Duodenal mucosa (tissue), 2 donors: ENCODE measurements around the gene RNF5.
"Not testable (repeated sequence)": the region's sequence is repeated elsewhere in the genome, so short reads cannot be mapped to it uniquely, and the experiment has no call there.

Source experiments
- H3K27ac ChIP-seq: one replicate; pipeline ENCODE4 v1.7.0; 2013; ENCODE audit warnings: low read depth, low read length
- H3K27me3 ChIP-seq, 2 donors: one replicate each; pipeline ENCODE4 v1.7.0; 2013; ENCODE audit warnings: low read length in 2 of 2, control low read depth in 1 of 2; ENCODE audit not compliant: insufficient read depth in 2 of 2, control insufficient read depth in 1 of 2
- H3K36me3 ChIP-seq, 2 donors: one replicate each; pipeline ENCODE4 v1.7.0; 2013; ENCODE audit warnings: low read length in 2 of 2, control low read depth in 1 of 2; ENCODE audit not compliant: insufficient read depth in 2 of 2, control insufficient read depth in 1 of 2
- H3K4me1 ChIP-seq, 2 donors: one replicate each; pipeline ENCODE4 v1.7.0; 2013; ENCODE audit warnings: low read length in 2 of 2, control low read depth in 1 of 2; ENCODE audit not compliant: insufficient read depth in 2 of 2, control insufficient read depth in 1 of 2
- H3K4me3 ChIP-seq, 2 donors: one replicate each; pipeline ENCODE4 v1.7.0; 2013; ENCODE audit warnings: low read length in 2 of 2, low read depth in 1 of 2
- H3K9ac ChIP-seq, 2 donors: one replicate each; pipeline ENCODE4 v1.7.0; 2013; ENCODE audit warnings: low read length in 2 of 2, low read depth in 1 of 2
- H3K9me3 ChIP-seq, 2 donors: one replicate each; pipeline ENCODE4 v1.7.0; 2013; ENCODE audit warnings: low read length in 2 of 2, control low read depth in 1 of 2; ENCODE audit not compliant: control insufficient read depth in 1 of 2

Gene RNF5

DNA sequence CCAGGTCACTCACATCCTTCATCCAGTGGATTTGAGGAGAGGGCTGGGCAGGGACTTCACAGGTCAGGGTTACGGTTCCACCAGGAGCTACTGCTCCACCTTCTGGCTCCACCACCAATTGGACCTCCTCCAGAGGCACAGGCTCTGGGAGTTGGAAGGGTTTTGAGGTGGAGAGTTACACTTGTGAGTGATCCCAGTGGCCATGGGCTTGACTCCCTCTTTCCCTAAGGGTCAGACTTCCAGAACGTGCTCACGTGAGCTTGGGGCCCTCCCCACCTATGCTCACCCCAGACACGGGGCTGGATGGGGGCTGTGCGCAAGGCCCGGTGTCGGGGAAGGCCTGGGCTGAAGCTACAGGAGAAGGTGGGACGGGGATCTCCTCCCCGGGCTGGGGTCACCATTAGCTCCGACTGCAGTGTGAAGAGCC is 4.4 kb downstream of the RNF5 start:
- peaks cover 27 to 35% of the 10 kb centered on the region in 2 donors for H3K4me1 ChIP-seq
- peaks cover 18 to 43% of the 10 kb centered on the region in 2 donors for H3K36me3 ChIP-seq
- no peak overlapping the region for H3K9ac ChIP-seq

DNA sequence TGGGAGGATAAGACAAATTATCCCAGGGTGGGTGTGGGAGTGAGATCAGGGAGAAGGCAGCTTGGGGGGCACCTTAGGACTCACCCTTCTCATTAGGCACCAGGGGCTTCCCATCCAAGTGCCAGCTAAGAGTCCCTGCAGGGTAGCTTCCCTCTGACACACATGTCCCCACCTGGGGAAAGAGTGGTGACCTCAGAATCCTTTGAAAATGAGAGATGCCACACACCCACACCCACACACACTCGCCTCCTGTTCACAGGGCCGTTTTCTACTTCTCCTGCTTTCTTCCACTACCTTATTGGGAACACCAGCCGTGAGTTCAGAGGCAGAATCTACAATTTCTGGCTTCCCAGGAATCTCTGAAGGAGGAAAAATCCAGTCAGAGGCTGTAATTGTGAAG is 4.8 kb downstream of the RNF5 start:
- no peak overlapping the region for H3K9ac ChIP-seq
- no peak overlapping the region for H3K4me3 ChIP-seq
- H3K27me3 ChIP-seq: no peaks in the 10 kb centered on the region
- H3K27ac ChIP-seq: no peak overlapping the region
- H3K4me1 ChIP-seq: peaks cover 31 to 39% of the 10 kb centered on the region in 2 donors
- H3K36me3 ChIP-seq: peaks cover 18 to 47% of the 10 kb centered on the region in 2 donors
- H3K9me3 ChIP-seq: no peaks in the 10 kb centered on the region

More for the DNA sequence above, 4.4 kb downstream of the RNF5 start:
- H3K27ac ChIP-seq: no peak overlapping the region
- no peaks in the 10 kb centered on the region for H3K27me3 ChIP-seq
- H3K4me3 ChIP-seq: no peak overlapping the region
- H3K9me3 ChIP-seq: no peaks in the 10 kb centered on the region

DNA sequence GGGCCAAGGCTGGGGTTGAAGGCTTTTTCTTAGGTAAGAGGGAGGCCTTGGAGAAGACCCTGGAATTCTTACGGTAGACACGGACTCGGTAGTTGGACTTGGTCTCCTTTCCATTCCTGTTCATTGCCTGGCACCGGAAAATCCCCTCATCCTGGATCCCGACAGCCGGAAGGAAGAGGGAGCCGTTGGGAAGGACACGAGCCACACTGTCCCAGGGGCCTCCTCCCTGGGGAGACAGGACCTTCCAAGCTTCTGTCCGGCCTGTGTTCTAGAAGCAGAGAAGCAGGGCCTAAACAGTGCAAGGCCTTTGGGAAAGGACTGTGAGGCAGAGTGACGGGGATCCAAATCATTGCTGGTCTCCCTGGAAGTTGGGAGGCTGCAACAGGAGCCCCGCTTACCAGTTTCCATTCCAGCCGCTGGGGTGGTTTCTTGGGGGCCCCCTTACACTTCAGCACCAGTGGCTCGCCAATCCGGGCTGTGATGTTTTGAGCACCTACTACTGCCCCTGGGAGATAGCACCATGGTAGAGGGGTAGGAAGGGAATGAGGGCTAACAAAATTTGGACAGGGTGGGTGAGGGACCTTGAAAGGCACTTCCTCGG is 5.4 kb downstream of the RNF5 start:
- H3K9me3 ChIP-seq: no peaks in the 10 kb centered on the region
- H3K4me3 ChIP-seq: no peak overlapping the region
- H3K36me3 ChIP-seq: peaks cover 18 to 47% of the 10 kb centered on the region in 2 donors
- H3K27me3 ChIP-seq: no peaks in the 10 kb centered on the region
- H3K4me1 ChIP-seq: peaks cover 36 to 44% of the 10 kb centered on the region in 2 donors
- H3K27ac ChIP-seq: no peak overlapping the region
- H3K9ac ChIP-seq: peak overlapping the region in 1 of 2 donors; percentile 24

DNA sequence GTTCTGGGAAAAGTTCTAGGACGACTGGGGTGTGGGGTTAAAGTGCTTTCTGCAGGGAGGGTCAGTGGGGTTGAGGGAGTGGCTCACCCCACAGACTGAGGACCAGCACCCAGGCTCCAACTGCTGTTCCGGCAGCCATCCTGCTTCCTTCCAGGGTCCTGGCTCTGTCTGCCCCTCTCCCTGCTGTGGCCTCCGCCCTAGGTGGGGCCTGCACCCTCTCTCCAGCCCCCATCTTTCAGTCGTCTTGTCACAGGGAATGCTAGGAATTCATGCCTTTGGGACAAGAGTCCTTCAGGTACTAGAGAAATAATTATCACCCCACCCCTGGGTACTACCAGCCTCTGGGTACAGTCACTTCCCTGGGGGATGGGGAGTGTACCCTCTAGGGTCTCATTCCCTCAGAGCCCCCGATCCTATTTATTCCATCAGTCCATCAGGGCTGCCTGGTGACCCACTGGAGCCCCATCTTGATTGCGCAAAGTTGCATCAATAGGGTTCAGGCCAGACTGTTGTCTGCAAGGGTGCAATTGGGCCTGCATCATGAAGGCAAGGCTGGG is 6.0 kb downstream of the RNF5 start, which contains the start of gene AGER:
Gene AGER, minus strand, starts transcription at position 170 of the 557 bp plus-strand sequence. Its CDS starts 31 bp downstream, at position 139.
- Histone ChIP-seq H3K27ac (no peak within 1 kb of the TSS), H3K36me3 (peaks cover 18 to 47% of the 10 kb centered on the region in 2 donors), H3K9ac (peak within 1 kb of the TSS in 1 of 2 donors; percentile 24), H3K4me1 (peaks cover 39 to 44% of the 10 kb centered on the region in 2 donors), H3K27me3 (no peaks in the 10 kb centered on the region), H3K4me3 (no peak within 1 kb of the TSS), H3K9me3 (no peaks in the 10 kb centered on the region)

DNA sequence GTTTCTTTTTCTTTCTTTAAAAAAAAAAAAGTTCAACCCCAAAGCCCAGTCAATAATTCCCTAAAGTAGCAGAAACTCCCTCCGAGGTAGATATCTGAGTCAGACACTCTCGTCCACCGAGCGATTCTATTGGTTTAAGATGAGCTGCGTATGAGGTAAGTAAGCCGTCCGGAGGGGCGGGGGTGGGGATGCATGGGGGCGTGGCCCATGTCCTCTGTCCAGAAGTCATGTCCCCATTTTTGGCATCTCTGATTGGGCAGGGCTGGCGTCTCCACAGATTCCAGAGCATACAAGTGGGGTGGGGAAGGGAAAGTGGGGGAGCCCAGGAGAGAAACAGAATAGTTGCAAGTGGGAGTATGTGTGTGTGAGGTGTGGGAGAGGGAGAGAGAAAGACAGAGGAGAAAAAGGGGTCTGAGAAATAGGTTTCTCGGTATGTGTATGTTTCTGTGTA is 7.5 kb downstream of the RNF5 start:
- peaks cover 18 to 41% of the 10 kb centered on the region in 2 donors for H3K36me3 ChIP-seq
- not testable (repeated sequence) for H3K27me3 ChIP-seq, H3K4me3 ChIP-seq, H3K9me3 ChIP-seq
- peak overlapping the region in 1 of 2 donors; percentile 39 for H3K9ac ChIP-seq
- peak overlapping the region; percentile 32 for H3K27ac ChIP-seq
- peaks cover 31 to 42% of the 10 kb centered on the region in 2 donors for H3K4me1 ChIP-seq

DNA sequence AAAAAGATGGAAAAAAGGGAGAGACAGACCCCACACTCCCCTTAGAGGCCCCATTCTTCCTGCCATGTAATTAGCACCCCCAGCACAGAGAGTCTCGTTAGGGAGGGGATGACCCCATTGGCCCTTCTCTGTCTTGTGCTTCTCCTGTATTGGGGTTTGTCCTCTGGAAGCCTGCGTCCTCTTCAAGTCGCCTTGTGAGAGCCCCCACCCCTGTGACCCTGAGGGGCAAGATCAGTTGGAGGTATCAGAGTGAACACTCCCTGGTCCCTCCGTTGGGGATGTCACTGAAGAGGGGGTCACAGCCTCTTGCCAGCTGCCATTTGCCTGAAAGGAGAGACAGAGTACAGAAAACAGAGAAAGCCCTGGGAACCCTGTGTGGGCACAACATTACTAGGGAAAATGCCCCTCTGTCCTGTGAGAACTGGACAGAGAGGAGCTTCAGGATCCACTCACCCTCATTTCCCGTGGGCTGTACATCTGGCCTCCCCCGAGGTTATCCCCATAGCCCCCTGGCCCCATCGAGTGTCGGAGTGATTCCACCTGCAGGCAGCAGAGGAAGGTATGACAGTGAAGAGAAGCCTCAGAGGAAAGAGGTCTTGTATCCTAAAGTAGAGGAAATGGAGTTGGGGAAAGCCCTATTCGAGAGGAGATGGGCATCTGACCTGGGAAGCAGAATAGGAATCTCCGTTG is 8.1 kb downstream of the RNF5 start:
- Histone ChIP-seq H3K4me1 (peaks cover 33 to 48% of the 10 kb centered on the region in 2 donors), H3K27ac (peak overlapping the region; percentile 32), H3K9ac (peak overlapping the region in 1 of 2 donors; percentile 39), H3K36me3 (peaks cover 12 to 36% of the 10 kb centered on the region in 2 donors)
- not testable (repeated sequence) for H3K4me3 ChIP-seq, H3K9me3 ChIP-seq, H3K27me3 ChIP-seq

DNA sequence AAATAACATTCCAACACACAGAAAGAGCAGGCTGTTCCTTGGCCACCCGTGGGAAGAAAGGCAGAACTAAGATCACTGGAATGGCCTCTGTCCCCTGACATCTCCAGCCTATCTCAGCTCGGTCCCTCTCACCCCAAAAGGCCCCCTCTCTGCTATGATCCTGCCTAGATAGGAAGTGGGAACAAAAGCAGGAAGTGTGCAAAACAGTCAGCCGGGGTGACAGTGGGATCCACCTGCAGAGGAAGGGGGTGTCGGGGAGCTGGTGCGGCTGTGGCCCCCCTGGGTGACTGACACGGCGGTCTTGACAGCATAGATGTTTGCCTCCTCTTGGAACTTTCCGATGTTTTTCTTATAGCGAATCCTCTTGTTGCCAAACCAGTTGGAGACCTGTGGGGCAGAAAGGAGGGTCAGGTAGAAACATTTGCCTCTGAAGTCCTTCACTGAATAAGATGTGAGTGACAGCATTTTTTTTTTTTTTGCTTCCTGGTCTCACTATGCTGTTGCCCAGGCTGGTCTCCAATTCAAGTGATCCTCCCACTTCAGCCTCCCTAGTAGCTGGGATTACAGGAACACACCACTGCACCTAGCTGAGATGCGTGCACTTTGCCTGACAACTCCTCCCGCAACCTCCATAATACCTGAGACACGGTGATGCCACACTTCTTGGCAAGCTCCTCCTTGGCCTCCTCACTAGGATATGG is 9.0 kb downstream of the RNF5 start:
- H3K4me3 ChIP-seq: peak overlapping the region in 1 of 2 donors; percentile 32
- H3K36me3 ChIP-seq: peaks cover 10 to 34% of the 10 kb centered on the region in 2 donors
- H3K9me3 ChIP-seq: no peaks in the 10 kb centered on the region
- no peak overlapping the region for H3K27ac ChIP-seq
- H3K4me1 ChIP-seq: peaks cover 40 to 44% of the 10 kb centered on the region in 2 donors
- no peak overlapping the region for H3K9ac ChIP-seq
- no peaks in the 10 kb centered on the region for H3K27me3 ChIP-seq

DNA sequence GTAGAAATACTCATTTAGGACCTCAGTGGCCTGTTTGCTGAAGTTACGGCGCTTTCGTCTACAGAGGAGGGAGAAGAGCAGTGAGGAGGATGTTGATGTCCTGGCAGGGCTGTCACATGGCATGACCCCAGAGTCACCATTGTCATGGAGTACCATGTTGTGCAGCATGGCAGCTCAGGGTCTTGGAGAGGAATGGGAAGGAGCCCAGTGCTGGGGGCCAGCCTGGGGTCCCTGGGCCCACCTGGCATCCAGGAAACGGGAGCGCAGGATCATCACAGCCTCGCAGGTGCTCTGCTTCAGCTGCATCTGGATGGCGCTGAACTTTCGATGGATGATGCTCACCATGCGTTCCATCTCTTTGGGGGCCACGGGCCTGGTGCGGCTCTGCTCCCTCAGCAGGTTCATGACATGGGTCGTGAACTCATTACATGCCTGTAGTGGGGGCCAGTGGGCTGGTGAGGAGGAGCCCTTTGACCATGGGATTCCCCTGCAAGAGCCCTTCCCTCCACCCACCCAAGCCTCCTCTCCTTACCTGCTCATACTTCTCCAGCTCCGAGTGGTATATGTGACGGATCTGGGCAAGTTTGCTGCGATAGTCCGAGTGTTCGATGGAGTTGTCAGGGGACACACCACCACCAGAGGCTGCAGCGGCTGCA is 9.6 kb downstream of the RNF5 start:
- H3K27me3 ChIP-seq, H3K9me3 ChIP-seq, H3K9ac ChIP-seq: not testable (repeated sequence)
- Histone ChIP-seq H3K27ac (peak overlapping the region; percentile 10), H3K36me3 (peaks cover 10 to 27% of the 10 kb centered on the region in 2 donors), H3K4me3 (peak overlapping the region; percentile 74 to 85), H3K4me1 (peaks cover 44 to 46% of the 10 kb centered on the region in 2 donors)

DNA sequence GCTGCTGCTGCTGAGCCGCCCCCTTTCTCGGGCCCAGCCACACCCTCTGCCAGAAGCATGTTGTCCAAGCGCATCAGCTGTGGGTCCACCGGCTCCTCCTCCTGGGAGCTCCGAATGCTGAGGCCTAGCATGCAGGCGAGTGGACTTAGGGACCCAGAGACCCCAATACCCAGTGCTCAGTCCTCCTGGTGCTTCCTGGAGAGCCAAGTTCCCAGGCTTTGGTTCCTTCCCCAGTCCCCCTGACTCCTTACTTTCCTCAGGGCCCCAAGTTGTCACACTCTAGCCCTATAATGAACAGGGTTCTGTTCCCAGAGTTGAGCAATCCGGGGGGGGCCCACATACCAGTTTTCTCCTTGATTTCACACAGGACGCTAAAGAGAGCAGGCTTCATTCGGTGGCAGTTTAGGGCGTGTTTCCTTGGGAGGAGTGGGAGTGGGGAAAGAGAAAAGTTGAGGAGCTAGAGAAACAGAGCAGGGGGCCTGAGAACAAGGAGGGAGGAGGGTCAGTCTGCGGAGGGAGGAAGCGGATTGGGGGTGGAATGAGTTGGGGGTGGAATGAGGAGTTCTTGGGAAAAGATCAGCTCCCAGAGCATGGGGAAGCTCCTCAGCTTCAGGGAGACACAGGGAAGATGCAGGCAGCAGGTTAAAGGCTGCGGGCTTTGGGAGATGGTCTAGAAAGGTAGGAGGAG is 10.3 kb downstream of the RNF5 start:
- Histone ChIP-seq H3K4me3 (peak overlapping the region; percentile 74 to 85), H3K9ac (peak overlapping the region; percentile 85), H3K27ac (peak overlapping the region; percentile 84), H3K9me3 (no peaks in the 10 kb centered on the region), H3K36me3 (peaks cover 10 to 20% of the 10 kb centered on the region in 2 donors), H3K27me3 (no peaks in the 10 kb centered on the region), H3K4me1 (peaks cover 44 to 50% of the 10 kb centered on the region in 2 donors)
